Mammary epithelial cell (primary cell): ENCODE measurements around the gene MAML3.

Experiments
- CTCF ChIP-seq, 2 donors: IDR thresholded peaks in 1 of 2; conservative IDR thresholded peaks in 1 of 2; 2 replicates each; pipeline ENCODE4 v1.5.1; 2011 to 2012; ENCODE audit warnings: inconsistent platforms in 2 of 2, low read length in 2 of 2, mild to moderate bottlenecking in 2 of 2, control low read depth in 1 of 2, low read depth in 1 of 2; ENCODE audit not compliant: insufficient read depth in 1 of 2; ENCODE audit errors: extremely low read depth in 1 of 2
- EZH2 ChIP-seq: IDR thresholded peaks from 2 replicates; pipeline ENCODE4 v1.6.1; 2012; ENCODE audit warnings: low read length, inconsistent platforms, borderline replicate concordance

GRCh38 chr4:139958739-139959098 lies 195.3 kb downstream of the MAML3 start:
- TF ChIP-seq CTCF (conservative IDR thresholded peaks at IDR 0.05 in 1 of 2, IDR thresholded peaks at IDR 0.05 in 1 of 2; ENCODE audit: extremely low read depth in 1 of 2, insufficient read depth in 1 of 2, low read depth in 1 of 2, low read length in 2 of 2) (no peak), EZH2 (no peak)
